ENCODE measurements around the gene CHST15. TPM values are rescaled to one million over a fixed set of nuclear protein-coding genes. Genes with fewer than 3 reads are reported as not detected.

Gene CHST15
- total RNA-seq, 8 experiments from 2014 or later = 0.31 to 26.5 (median 15.6) TPM; not detected in 1

- ATAC-seq (replicated peaks in 6 of 8) = no peak
- peaks cover 48 to 70% of the 10 kb centered on the region in 2 donors for H3K4me1 ChIP-seq (replicated peaks in 1 of 2)
- in situ Hi-C loops (cut with MboI; ENCODE audit: low pct_unique_long_range_greater_than_20kb in 2 of 9, low sequenced_read_pairs in 9 of 9, unreplicated experiment in 9 of 9) = no loop called here
- H3K27ac ChIP-seq = no peak overlapping the region
- WGBS, 10 experiments = 0 to 100% (median 91%) methylated on average over 1 to 5 of the region's 5 CpGs; no CpG with 5 or more reads in 3 of the 10 experiments
- no peak overlapping the region for H3K4me3 ChIP-seq
Measured at GRCh38 chr10:124071141-124071540, 22.3 kb downstream of the CHST15 start.

DNA sequence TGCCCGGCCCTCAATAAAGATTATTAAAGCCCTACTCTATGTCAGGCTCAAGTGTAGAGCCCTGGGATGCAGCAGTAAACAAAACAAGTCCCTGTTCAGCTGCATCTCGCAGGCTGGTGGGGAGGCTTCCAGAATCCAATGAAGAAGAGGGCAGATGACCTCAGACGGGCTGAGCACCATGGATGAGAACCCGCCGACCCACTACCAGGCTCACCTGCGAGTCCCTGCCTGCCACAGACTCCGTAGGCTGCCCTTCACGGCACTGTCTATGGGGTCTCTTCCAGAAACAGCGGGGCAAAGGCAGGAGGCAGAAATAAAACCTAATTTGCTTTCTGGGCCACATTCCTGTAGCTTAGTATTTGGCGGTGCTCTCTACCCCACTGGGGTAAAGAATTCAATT lies 22.7 kb downstream of the CHST15 start:
- H3K4me3 ChIP-seq = no peak overlapping the region
- ATAC-seq (replicated peaks in 6 of 8) = no peak
- WGBS, 10 experiments = 24 to 100% (median 97%) methylated on average over 1 to 6 of the region's 10 CpGs; no CpG with 5 or more reads in 5 of the 10 experiments
- in situ Hi-C loops (cut with MboI; ENCODE audit: low pct_unique_long_range_greater_than_20kb in 2 of 9, low sequenced_read_pairs in 9 of 9, unreplicated experiment in 9 of 9) = no loop called here
- peaks cover 43 to 70% of the 10 kb centered on the region in 2 donors for H3K4me1 ChIP-seq (replicated peaks in 1 of 2)
- no peak overlapping the region for H3K27ac ChIP-seq

DNA sequence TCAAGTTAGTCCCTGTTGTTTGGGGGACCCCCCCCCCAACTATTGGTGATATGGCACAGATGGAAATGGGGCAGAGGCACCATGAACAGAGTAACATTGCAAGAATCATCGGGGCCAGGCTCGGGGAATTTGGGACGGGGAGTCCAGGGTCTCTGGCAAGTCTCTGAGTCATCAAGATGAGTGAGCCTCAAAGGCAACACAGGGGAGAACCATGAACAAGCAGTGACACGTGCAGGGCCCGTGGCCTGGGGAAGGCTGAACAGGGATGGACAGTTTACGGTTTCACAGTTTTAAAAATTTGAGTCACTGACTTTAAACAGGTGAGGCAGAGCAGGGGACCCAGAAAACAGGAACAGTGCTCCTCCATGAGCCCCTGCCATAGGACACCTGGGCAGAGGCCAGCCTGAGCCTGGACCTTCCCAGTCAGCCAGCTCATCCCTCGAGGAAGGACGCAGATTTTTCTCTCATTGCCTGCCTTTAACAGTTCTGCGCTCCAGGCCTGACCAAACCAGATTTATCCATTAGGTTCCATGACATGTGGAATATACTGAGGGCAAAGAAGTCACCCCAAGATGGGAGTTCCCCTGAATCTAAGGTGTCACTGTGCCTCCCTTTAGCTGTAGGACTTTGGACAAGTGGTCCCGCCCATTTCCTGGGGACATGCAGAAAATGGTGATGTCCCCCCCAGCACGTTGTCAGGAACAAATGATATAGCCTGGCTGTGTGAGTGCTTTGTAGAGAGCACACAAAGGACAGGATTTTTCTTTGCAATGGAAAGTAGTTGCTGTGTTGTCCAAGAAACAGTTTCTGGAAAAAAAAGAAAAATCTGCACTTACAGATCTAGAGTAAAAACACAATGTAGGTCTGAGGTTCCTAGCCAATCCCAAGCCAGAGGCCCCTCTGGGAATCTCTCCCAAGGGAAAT lies 23.8 kb downstream of the CHST15 start:
- H3K4me3 ChIP-seq = no peak overlapping the region
- peak overlapping the region; percentile 11 to 36 for H3K27ac ChIP-seq
- in situ Hi-C loops (cut with MboI; ENCODE audit: low pct_unique_long_range_greater_than_20kb in 2 of 9, low sequenced_read_pairs in 9 of 9, unreplicated experiment in 9 of 9) = no loop called here
- peak in 5 of 8 experiments; percentile 53 to 72 (median 66) for ATAC-seq (replicated peaks in 6 of 8)
- H3K4me1 ChIP-seq (replicated peaks in 1 of 2) = peaks cover 32 to 68% of the 10 kb centered on the region in 2 donors
- WGBS, 10 experiments = 45 to 100% (median 78%) methylated on average over 1 to 5 of the region's 11 CpGs; no CpG with 5 or more reads in 4 of the 10 experiments

GRCh38 chr10:124068929-124069328 lies 24.5 kb downstream of the CHST15 start:
- no peak overlapping the region for H3K27ac ChIP-seq
- WGBS, 10 experiments = 0 to 83% (median 67%) methylated on average over 1 to 3 of the region's 3 CpGs; no CpG with 5 or more reads in 3 of the 10 experiments
- peaks cover 27 to 69% of the 10 kb centered on the region in 2 donors for H3K4me1 ChIP-seq (replicated peaks in 1 of 2)
- in situ Hi-C loops (cut with MboI; ENCODE audit: low pct_unique_long_range_greater_than_20kb in 2 of 9, low sequenced_read_pairs in 9 of 9, unreplicated experiment in 9 of 9) = no loop called here
- peak in 5 of 8 experiments; percentile 4 to 49 (median 27) for ATAC-seq (replicated peaks in 6 of 8)
- no peak overlapping the region for H3K4me3 ChIP-seq

DNA sequence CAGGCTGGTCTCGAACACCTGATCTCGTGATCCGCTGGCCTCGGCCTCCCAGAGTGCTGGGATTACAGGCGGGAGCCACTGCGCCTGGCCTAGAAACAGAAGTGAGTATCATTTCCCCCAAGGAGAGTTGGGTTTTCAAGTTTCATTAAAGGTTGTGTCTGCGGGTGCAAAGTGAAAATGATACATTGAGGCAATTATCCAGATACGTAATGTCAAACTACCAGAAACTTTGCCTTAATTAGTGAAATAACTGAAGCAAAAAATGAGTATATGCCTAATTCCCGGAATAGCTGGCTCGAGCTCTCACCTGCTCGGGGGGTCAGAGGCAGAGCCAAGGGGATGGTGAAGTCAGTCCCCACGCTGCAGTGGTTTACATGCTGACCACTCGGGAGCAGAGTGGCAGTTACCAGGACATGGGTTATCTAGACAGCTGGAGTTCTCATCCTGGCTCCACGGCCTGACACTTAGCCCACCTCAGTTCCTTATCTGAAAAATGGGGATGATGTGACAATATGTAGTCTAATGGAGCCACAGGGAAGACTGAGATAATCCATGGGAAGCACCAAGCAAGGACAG lies 25.5 kb downstream of the CHST15 start:
- 56 to 100% (median 91%) methylated on average over 2 to 7 of the region's 14 CpGs; no CpG with 5 or more reads in 3 of the 10 experiments for WGBS, 10 experiments
- Histone ChIP-seq H3K4me3 (no peak overlapping the region), H3K27ac (no peak overlapping the region), H3K4me1 (replicated peaks in 1 of 2) (peaks cover 20 to 69% of the 10 kb centered on the region in 2 donors)
- no peak for ATAC-seq (replicated peaks in 6 of 8)
- in situ Hi-C loops (cut with MboI; ENCODE audit: low pct_unique_long_range_greater_than_20kb in 2 of 9, low sequenced_read_pairs in 9 of 9, unreplicated experiment in 9 of 9) = no loop called here

DNA sequence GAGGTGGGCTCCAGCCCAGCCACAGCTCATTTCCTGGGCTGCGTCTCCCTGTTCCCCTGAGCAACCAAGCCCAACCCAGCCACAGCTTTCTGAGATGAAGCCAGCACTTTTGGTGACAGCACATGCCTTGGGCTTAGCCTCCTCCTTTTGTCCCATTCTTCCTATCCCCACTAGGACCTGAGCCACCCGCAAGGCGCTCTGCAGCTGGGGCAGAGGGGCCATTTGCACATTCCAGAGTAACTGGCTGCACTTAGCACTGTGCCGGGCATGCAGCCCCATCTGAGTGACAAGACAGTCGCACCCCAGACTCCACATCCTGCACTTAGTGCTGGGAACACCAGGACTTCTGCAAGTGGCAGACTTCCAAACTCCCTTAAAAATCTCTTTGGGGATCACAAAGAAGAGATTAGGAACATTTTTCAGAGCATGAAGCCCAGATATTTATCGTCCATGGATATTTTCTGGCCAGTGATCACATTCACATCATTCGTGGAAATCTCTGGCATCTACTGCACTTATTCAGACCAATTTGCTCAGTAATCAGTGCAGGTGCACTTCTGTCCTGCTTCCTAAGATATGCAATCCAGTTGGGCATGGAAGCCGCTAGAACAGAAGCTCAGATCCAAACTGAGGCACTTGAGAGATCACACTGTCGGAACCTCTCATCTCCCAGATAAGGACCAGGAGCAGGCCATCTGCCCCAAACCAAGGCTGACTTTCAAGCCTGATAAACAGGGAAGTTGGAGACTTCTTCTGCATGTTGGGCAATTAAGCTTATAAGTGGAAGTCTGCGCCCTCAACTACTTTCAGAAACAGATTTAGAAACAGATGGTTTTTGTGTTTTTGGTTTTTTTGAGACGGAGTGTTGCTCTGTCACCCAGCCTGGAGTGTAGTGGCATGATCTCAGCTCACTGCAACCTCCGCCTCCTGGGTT lies 26.4 kb downstream of the CHST15 start:
- 32 to 85% (median 76%) methylated on average over 2 to 11 of the region's 12 CpGs; no CpG with 5 or more reads in 1 of the 10 experiments for WGBS, 10 experiments
- in situ Hi-C loops (cut with MboI; ENCODE audit: low pct_unique_long_range_greater_than_20kb in 2 of 9, low sequenced_read_pairs in 9 of 9, unreplicated experiment in 9 of 9) = no loop called here
- Histone ChIP-seq H3K27ac (no peak overlapping the region), H3K4me3 (no peak overlapping the region), H3K4me1 (replicated peaks in 1 of 2) (peaks cover 25 to 66% of the 10 kb centered on the region in 2 donors)
- peak; percentile 34 to 66 (median 55) for ATAC-seq (replicated peaks in 6 of 8)

DNA sequence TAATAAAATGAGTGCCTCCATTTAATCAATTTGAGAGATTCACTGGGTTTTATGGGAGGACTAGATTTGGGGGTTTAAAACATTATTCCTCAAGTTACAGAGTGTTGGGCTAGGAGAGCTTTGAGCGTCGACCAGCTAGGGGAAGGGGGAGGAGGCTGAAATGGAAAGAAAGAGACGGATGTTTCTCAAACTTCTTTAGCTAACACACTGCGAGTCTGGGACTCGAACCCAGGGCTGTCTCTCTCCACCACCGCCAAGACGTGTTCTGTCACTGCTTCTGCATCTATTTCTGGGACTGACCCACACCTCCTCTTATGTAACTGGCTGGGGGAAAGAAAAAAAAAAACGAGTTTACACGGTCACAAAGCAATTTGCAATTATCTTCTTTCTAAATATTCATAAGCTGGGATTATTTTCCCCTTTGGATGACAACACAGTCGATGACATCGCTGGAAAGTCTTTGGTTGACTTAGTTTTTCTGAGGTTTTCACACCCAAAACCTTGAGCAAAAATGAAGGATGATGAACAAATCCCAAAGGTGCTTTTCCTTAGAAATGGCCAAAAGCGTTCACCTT lies 27.2 kb downstream of the CHST15 start:
- WGBS, 10 experiments = 10 to 94% (median 57%) methylated on average over 1 to 11 of the region's 12 CpGs
- in situ Hi-C loops (cut with MboI; ENCODE audit: low pct_unique_long_range_greater_than_20kb in 2 of 9, low sequenced_read_pairs in 9 of 9, unreplicated experiment in 9 of 9) = no loop called here
- Histone ChIP-seq H3K27ac (no peak overlapping the region), H3K4me3 (no peak overlapping the region), H3K4me1 (replicated peaks in 1 of 2) (peaks cover 26 to 62% of the 10 kb centered on the region in 2 donors)
- ATAC-seq (replicated peaks in 6 of 8) = peak in 3 of 8 experiments; percentile 19 to 65 (median 28)

DNA sequence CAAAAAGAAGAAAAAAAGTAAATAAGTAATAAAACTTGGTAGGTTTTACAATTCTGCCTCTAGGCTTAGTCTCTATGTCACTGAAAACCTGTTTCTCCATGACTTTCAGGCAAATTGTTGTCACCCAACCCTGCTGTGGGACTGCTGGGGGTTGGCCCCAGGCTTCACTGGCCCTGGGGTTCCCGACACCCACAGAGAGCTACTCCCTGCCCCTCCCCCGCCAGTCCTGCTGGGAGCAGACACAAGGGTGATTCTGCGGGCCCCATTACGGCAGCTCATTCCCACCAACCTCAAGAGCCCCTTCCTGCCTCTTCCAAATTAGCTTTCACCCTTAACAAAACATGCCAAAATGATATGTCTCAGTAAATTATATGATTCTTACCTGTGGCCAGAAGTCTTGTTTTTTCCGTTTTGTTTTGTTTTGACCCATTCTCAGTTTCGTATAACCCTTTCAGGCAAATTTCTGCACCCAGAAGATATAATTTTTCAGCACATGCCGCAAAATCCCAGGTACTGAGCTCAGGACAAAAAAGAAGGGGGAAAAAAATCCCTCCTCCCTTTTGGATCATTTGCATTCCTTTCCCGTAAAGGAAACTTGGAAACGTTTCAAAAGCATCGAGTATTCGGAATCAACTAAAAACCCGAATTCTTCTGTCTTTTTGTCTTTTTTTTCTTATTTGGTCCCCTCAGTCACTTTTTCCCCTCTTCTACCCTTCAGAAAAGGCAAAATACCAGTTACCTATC lies 27.8 kb downstream of the CHST15 start:
- 17 to 77% (median 63%) methylated on average over 5 to 12 of the region's 12 CpGs for WGBS, 10 experiments
- no peak overlapping the region for H3K4me3 ChIP-seq
- H3K27ac ChIP-seq = no peak overlapping the region
- no peak for ATAC-seq (replicated peaks in 6 of 8)
- in situ Hi-C loops (cut with MboI; ENCODE audit: low pct_unique_long_range_greater_than_20kb in 2 of 9, low sequenced_read_pairs in 9 of 9, unreplicated experiment in 9 of 9) = no loop called here
- H3K4me1 ChIP-seq (replicated peaks in 1 of 2) = peaks cover 26 to 58% of the 10 kb centered on the region in 2 donors

GRCh38 chr10:124064676-124065075 lies 28.7 kb downstream of the CHST15 start:
- H3K27ac ChIP-seq = no peak overlapping the region
- no peak for ATAC-seq (replicated peaks in 6 of 8)

DNA sequence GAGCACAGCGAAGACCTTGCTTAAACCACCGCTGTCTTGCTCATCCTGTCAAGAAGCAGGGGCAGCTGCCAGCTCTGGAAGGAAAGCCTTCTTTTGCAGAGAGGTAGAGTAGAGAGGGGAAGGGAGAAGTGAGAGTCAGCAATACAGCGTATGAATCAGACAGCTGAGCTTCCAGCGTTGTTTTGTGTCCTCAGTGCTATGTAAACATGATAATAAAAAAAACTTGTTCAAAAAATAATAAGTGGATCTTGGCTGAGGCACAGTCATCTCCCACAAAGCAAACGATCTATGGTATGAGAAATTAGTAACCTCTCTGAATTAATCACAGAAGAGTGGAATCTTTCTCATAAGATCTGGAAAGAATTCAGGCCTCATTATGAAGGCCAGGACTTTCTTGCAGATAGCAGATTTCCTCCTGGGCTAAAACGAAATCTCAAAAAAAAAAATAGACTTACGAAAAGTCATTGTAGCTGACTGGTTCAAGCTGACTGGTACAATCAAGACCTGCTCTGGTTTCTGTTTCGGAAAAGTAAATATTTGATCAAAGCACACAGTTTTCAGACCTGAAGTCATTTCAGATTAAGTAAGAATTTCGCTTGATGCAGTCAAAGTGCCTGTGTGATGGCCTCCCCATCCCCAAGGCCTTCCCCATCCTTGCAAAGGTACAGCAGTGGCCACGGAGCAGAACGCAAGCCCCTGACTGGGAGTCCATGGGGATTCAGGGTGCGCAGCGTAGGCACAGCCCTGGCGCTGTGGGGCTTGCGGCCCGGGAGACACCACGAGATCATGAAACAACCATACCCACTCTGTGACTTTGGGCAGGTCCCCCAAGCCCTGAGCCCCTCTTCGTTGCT lies 29.4 kb downstream of the CHST15 start:
- H3K4me3 ChIP-seq = no peak overlapping the region
- 16 to 95% (median 82%) methylated on average over 3 to 14 of the region's 18 CpGs; no CpG with 5 or more reads in 1 of the 10 experiments for WGBS, 10 experiments
- in situ Hi-C loops (cut with MboI; ENCODE audit: low pct_unique_long_range_greater_than_20kb in 2 of 9, low sequenced_read_pairs in 9 of 9, unreplicated experiment in 9 of 9) = no loop called here
- no peak overlapping the region for H3K27ac ChIP-seq
- H3K4me1 ChIP-seq (replicated peaks in 1 of 2) = peaks cover 25 to 50% of the 10 kb centered on the region in 2 donors
- peak in 3 of 8 experiments; percentile 39 to 73 (median 58) for ATAC-seq (replicated peaks in 6 of 8)

More at GRCh38 chr10:124064676-124065075, 28.7 kb downstream of the CHST15 start:
- Histone ChIP-seq H3K4me1 (replicated peaks in 1 of 2) (peaks cover 25 to 53% of the 10 kb centered on the region in 2 donors), H3K4me3 (no peak overlapping the region)
- 0 to 100% (median 83%) methylated on average over 1 to 4 of the region's 6 CpGs; no CpG with 5 or more reads in 1 of the 10 experiments for WGBS, 10 experiments
- in situ Hi-C loops (cut with MboI; ENCODE audit: low pct_unique_long_range_greater_than_20kb in 2 of 9, low sequenced_read_pairs in 9 of 9, unreplicated experiment in 9 of 9) = no loop called here

- in situ Hi-C loops (cut with MboI; ENCODE audit: low pct_unique_long_range_greater_than_20kb in 2 of 9, low sequenced_read_pairs in 9 of 9, unreplicated experiment in 9 of 9) = no loop called here
- no peak for ATAC-seq (replicated peaks in 6 of 8)
- WGBS, 10 experiments = 20 to 100% (median 84%) methylated on average over 1 to 12 of the region's 15 CpGs; no CpG with 5 or more reads in 2 of the 10 experiments
- no peak overlapping the region for H3K27ac ChIP-seq
- H3K4me3 ChIP-seq = no peak overlapping the region
- peaks cover 27 to 48% of the 10 kb centered on the region in 2 donors for H3K4me1 ChIP-seq (replicated peaks in 1 of 2)
Measured at GRCh38 chr10:124062390-124062789, 31.0 kb downstream of the CHST15 start.
